Fibroblast of lung (primary cell): Measurements from ENCODE around the gene UPK3B.
"Not testable (repeated sequence)": the region's sequence is repeated elsewhere in the genome, so short reads cannot be mapped to it uniquely, and the experiment has no call there.

Source experiments
- CTCF ChIP-seq, 2 donors: IDR thresholded peaks in 1 of 2; conservative IDR thresholded peaks in 1 of 2; 1 replicate in 1 of 2; 2 replicates in 1 of 2; pipeline ENCODE4 v1.5.1; 2011 to 2012; ENCODE audit warnings: low read length in 2 of 2, control low read depth in 1 of 2, inconsistent platforms in 1 of 2, low read depth in 1 of 2, mild to moderate bottlenecking in 1 of 2
- EZH2 ChIP-seq: IDR thresholded peaks from 2 replicates; pipeline ENCODE4 v1.5.1; 2012; ENCODE audit warnings: low read length, control low read depth, mild to moderate bottlenecking; ENCODE audit errors: missing control alignments

- TF ChIP-seq CTCF (conservative IDR thresholded peaks at IDR 0.05 in 1 of 2, IDR thresholded peaks at IDR 0.05 in 1 of 2; ENCODE audit: low read depth in 1 of 2, low read length in 2 of 2); EZH2: not testable (repeated sequence)
These were observed 45.4 kb upstream of the UPK3B start for GRCh38 chr7:76464959-76465358.
